ENCODE measurements around the gene SNRNP27.
"Not testable (repeated sequence)": the region's sequence is repeated elsewhere in the genome, so short reads cannot be mapped to it uniquely, and the experiment has no call there.

The SNRNP27 gene

GRCh38 chr2:69947325-69947931 lies 53.7 kb downstream of the SNRNP27 start:
- H3K27me3 Mint-ChIP-seq, result no peaks in the 10 kb centered on the region
- H3K4me1 Mint-ChIP-seq (ENCODE audit: low read depth), result peaks cover 46% of the 10 kb centered on the region
- no peak for DNase-seq
- peaks cover 12% of the 10 kb centered on the region for H3K36me3 Mint-ChIP-seq (ENCODE audit: low read depth)
- H3K27ac Mint-ChIP-seq, result peak overlapping the region; percentile 81
- H3K9me3 Mint-ChIP-seq, result no peaks in the 10 kb centered on the region
- no peak overlapping the region for H3K4me3 Mint-ChIP-seq

GRCh38 chr2:69948032-69948962 lies 54.5 kb downstream of the SNRNP27 start:
- Mint-ChIP-seq H3K9me3 (no peaks in the 10 kb centered on the region), H3K27ac (no peak overlapping the region), H3K4me3 (no peak overlapping the region), H3K36me3 (ENCODE audit: low read depth) (peaks cover 7% of the 10 kb centered on the region), H3K4me1 (ENCODE audit: low read depth) (peaks cover 42% of the 10 kb centered on the region), H3K27me3 (no peaks in the 10 kb centered on the region)
- DNase-seq, result no peak

DNA sequence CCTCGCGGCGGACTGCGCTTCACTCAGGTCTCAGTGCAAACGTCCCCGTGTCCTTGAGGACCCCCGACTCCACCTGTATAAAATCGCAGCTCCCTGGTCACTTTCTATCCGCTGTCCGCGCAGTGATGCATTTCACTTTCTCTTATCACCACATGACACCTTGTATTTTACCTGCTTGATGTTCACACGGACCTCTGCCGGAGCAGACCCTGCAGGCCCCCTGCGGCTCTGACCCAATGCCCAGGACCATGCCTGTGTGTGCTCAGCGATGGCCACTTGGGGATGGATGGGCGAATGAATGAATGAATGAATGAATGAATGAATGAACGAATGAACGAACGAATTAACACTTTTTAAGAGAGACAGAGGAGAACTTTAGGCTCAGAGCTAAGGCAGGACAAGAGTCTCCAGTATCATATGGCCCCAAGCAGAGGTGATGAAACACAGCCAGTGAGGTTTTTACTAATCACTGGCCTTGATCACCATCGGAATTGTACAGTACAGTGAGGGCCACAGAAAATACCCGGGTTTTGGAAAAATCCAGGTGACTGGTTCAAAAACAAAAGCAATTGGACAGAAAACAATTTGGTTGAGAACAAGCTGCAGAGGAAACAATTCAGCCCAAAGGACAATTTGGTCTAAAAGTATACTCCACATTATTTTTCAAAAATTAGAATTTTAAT lies 55.3 kb downstream of the SNRNP27 start:
- Mint-ChIP-seq H3K27me3 (no peaks in the 10 kb centered on the region), H3K4me1 (ENCODE audit: low read depth) (peaks cover 37% of the 10 kb centered on the region), H3K27ac (no peak overlapping the region), H3K9me3 (no peaks in the 10 kb centered on the region), H3K36me3 (ENCODE audit: low read depth) (no peaks in the 10 kb centered on the region), H3K4me3 (no peak overlapping the region)
- no peak for DNase-seq

GRCh38 chr2:69950241-69950640 lies 56.5 kb downstream of the SNRNP27 start:
- Mint-ChIP-seq H3K27me3 (no peaks in the 10 kb centered on the region), H3K36me3 (ENCODE audit: low read depth) (no peaks in the 10 kb centered on the region), H3K4me1 (ENCODE audit: low read depth) (peaks cover 29% of the 10 kb centered on the region), H3K9me3 (no peaks in the 10 kb centered on the region), H3K27ac (no peak overlapping the region), H3K4me3 (no peak overlapping the region)
- DNase-seq, result no peak

- not testable (repeated sequence) for H3K27me3 Mint-ChIP-seq; H3K36me3 Mint-ChIP-seq (ENCODE audit: low read depth); H3K9me3 Mint-ChIP-seq; H3K27ac Mint-ChIP-seq; DNase-seq; H3K4me3 Mint-ChIP-seq
- peaks cover 25% of the 10 kb centered on the region for H3K4me1 Mint-ChIP-seq (ENCODE audit: low read depth)
These were observed 56.9 kb downstream of the SNRNP27 start for GRCh38 chr2:69950671-69951070.

DNA sequence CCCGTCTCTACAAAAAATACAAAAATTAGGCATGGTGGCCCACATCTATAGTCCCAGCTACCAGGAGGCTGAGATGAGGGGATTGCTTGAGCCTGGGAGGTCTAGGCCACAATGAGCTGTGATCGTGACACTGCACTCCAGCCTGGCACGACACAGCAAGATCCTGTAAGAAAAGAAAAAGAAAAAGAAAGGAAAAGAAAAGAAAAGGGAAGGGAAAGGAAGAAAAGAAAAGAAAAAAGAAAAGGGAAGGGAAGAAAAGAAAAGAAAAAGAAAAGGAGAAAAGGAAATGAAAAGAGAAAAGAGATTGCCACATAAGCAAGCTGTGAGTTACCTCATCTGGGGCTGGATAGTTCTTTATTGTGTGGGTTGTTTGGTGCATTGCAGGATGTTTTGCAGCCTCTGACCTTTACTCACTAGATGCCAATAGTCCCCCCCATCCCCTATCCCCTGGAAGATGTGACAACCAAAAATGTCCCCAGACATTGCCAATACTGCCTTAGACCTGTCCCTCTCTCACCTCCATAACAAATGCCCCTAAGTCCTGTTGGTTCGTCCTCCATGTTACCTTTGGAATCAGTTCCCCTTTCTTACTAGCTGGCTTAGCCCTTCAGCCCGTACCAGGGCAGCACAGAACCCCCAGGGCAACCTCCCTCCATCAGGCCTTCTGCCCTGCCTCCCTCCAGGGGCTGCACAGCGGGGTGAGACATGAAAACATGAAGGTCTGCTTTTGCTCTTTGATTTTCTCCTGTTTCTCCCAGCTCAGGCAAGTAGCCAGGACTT lies 58.8 kb downstream of the SNRNP27 start:
- Mint-ChIP-seq H3K4me3 (no peak overlapping the region), H3K9me3 (no peaks in the 10 kb centered on the region), H3K27me3 (no peaks in the 10 kb centered on the region), H3K36me3 (ENCODE audit: low read depth) (no peaks in the 10 kb centered on the region), H3K4me1 (ENCODE audit: low read depth) (peaks cover 6% of the 10 kb centered on the region), H3K27ac (no peak overlapping the region)
- DNase-seq, result no peak

DNA sequence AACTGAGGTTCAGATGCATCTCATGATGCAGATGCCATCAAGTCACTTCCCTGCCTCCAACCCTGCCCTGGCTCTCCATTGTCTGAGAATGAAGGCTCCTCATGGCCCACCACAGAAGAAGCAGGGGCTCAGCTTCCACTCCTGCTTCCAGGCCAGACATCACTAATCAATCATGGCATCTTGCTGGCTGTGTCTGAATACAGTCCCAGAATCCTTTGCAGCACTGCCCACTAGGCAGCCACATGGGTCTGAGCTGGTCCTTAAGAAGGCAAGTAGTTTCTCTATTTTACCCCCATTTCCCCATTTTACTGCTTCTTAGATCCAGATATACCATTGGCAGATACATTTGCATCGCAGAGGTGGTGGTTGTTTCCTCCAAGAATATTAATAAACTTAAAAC lies 60.3 kb downstream of the SNRNP27 start:
- H3K27ac Mint-ChIP-seq, result no peak overlapping the region
- DNase-seq, result no peak

More for the DNA sequence above, 60.3 kb downstream of the SNRNP27 start:
- Mint-ChIP-seq H3K9me3 (no peaks in the 10 kb centered on the region), H3K4me3 (no peak overlapping the region), H3K36me3 (ENCODE audit: low read depth) (no peaks in the 10 kb centered on the region), H3K4me1 (ENCODE audit: low read depth) (peaks cover 2% of the 10 kb centered on the region), H3K27me3 (no peaks in the 10 kb centered on the region)
